PFSK-1 (cell line): ENCODE measurements around the gene CUEDC1.

Experiments
- FOXP2 ChIP-seq: optimal IDR thresholded peaks from 2 replicates; pipeline ENCODE3; 2011; ENCODE audit warnings: borderline replicate concordance, control low read depth, inconsistent platforms; ENCODE audit not compliant: insufficient read depth; ENCODE audit errors: extremely low read length, extremely low read depth
- POLR2AphosphoS5 ChIP-seq: IDR thresholded peaks from 2 replicates; pipeline ENCODE4 v1.6.1; 2012; ENCODE audit warnings: low read depth, mild to moderate bottlenecking, control low read depth, low read length, moderate library complexity
- SIN3A ChIP-seq: IDR thresholded peaks from 2 replicates; pipeline ENCODE4 v1.6.1; 2012; ENCODE audit warnings: mild to moderate bottlenecking, low read length, moderate library complexity, borderline replicate concordance; ENCODE audit not compliant: insufficient read depth
- TAF1 ChIP-seq: IDR thresholded peaks from 2 replicates; pipeline ENCODE4 v1.6.1; 2012; ENCODE audit warnings: low read length, control low read depth, borderline replicate concordance; ENCODE audit not compliant: insufficient read depth
- TF ChIP-seq, protein P1 (sequence below), 2 experiments: IDR thresholded peaks; 2 replicates each; pipeline versions ENCODE4 v1.6.1 to v1.8.0; 2011 to 2012; ENCODE audit warnings: low read depth in 2 of 2, low read length in 2 of 2, control low read depth in 1 of 2, inconsistent platforms in 1 of 2, mild to moderate bottlenecking in 1 of 2, moderate library complexity in 1 of 2; ENCODE audit not compliant: insufficient read depth in 1 of 2

The CUEDC1 gene

DNA sequence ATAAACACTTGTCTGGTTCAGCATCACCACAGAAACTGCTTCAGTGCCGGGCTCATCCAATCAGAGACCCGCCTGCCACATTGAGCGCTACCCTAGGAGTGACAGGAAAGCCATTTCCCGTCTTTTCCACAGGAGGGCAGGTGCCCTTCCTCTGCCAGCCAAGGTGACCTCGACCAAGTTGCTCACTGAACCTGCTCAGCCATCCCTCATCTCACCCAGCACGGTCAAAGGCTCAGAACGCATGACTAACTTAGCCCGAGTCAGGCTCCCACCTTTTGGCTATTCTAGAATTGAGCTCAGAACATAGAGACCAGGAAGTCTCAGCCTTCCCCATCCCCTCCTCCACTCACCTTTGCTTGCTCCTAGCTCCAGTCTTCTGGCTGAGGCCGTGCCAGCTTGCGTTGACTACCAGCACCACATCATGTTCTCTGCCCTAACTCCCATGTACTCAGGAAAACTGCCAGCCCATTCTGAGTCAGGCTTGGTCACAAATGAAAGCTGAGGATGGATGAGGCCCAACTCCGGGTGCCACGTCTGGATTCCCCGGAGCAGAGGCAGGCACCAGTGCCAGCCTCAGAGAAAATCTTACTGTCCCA, 121.0 kb downstream of the CUEDC1 start:
- no peak for TF ChIP-seq SIN3A
- no peak for TF ChIP-seq POLR2AphosphoS5
- TF ChIP-seq, protein P1, sequence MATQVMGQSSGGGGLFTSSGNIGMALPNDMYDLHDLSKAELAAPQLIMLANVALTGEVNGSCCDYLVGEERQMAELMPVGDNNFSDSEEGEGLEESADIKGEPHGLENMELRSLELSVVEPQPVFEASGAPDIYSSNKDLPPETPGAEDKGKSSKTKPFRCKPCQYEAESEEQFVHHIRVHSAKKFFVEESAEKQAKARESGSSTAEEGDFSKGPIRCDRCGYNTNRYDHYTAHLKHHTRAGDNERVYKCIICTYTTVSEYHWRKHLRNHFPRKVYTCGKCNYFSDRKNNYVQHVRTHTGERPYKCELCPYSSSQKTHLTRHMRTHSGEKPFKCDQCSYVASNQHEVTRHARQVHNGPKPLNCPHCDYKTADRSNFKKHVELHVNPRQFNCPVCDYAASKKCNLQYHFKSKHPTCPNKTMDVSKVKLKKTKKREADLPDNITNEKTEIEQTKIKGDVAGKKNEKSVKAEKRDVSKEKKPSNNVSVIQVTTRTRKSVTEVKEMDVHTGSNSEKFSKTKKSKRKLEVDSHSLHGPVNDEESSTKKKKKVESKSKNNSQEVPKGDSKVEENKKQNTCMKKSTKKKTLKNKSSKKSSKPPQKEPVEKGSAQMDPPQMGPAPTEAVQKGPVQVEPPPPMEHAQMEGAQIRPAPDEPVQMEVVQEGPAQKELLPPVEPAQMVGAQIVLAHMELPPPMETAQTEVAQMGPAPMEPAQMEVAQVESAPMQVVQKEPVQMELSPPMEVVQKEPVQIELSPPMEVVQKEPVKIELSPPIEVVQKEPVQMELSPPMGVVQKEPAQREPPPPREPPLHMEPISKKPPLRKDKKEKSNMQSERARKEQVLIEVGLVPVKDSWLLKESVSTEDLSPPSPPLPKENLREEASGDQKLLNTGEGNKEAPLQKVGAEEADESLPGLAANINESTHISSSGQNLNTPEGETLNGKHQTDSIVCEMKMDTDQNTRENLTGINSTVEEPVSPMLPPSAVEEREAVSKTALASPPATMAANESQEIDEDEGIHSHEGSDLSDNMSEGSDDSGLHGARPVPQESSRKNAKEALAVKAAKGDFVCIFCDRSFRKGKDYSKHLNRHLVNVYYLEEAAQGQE (IDR thresholded peaks at IDR 0.05; ENCODE audit: insufficient read depth in 1 of 2, low read depth in 2 of 2, low read length in 2 of 2), result no peak
- no peak for TF ChIP-seq FOXP2
- TF ChIP-seq TAF1, result no peak

DNA sequence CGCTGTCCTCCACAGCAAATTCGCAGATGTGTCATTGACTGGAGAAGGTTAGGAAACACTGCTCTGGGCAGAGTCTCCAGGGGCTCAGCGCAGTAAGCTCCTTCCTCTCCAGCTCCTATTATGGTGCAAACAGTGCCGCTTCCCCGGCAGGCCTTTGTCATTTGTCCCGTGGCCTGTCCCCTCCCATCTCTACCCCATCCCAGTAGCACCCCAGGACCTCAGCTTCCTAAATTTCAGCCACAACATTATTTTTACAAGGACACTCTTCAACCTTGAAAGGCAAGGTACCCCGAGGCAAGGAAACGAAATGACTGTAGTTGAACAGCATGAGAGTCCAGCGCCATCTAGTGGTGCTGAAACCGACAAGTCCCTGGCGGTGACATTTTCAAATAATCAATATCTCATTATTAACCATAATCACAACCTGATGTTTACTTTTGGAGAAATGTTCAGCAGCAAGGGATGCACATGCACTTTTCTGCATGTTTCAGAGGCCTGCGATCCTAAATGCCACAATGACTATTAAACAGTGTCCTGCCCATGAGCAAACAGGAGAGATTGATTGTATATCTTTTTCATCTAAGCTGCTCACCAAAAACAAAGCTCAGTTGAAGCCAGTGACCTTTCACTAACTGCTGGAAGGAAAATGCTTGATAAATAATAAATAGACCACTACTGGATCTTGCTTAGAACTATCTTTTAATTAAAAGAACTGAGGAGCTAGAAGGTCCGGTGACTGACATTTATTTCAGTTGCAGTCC, 121.9 kb downstream of the CUEDC1 start:
- TF ChIP-seq SIN3A, result no peak
- no peak for TF ChIP-seq POLR2AphosphoS5
- TF ChIP-seq TAF1, result no peak
- no peak for TF ChIP-seq FOXP2
- TF ChIP-seq, protein P1 (IDR thresholded peaks at IDR 0.05; ENCODE audit: insufficient read depth in 1 of 2, low read depth in 2 of 2, low read length in 2 of 2), result no peak; a peak in 1 of 4 replicates

DNA sequence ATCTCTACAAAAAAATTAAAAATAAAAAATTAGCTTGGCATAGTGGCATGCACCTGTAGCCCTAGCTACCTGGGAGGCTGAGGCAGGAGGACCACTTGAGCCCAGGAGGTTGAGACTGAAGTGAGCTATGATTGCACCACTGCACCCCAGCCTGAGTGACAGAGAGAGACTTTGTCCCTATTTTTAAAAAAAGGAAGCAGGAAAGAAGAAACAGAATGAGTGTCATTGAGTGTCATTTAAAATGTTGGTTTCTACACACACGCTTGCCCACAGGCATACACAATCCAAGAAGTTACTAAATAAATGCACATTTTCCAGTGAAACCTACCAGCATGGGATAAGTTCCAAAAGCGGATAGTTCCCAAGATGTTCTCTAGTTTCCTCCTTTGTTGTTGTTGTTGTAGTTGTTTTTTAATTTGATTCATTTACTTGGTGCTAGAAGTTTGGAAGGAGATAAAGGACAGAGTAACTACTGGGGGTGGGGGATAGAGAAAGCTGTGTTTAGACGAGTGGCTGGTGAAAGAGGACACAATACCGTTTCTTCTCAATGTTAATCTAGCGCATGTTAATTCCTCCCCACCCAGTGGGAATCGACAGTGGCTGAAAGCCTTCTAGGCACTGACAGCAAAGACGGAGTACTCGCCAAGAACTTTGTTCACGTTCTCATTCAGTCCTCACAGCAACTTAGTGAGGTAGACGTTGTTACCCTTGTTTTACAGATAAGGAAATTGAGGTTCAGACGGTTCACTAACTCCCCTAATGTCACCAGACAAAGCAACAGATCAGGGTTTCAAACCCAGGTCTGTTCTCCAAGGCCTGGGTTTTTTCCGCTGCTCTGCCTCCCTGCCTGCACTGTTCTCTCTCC, 122.7 kb downstream of the CUEDC1 start:
- TF ChIP-seq POLR2AphosphoS5 (no peak), FOXP2 (no peak), TAF1 (no peak), SIN3A (no peak)
- TF ChIP-seq, protein P1 (IDR thresholded peaks at IDR 0.05; ENCODE audit: insufficient read depth in 1 of 2, low read depth in 2 of 2, low read length in 2 of 2), result no peak

DNA sequence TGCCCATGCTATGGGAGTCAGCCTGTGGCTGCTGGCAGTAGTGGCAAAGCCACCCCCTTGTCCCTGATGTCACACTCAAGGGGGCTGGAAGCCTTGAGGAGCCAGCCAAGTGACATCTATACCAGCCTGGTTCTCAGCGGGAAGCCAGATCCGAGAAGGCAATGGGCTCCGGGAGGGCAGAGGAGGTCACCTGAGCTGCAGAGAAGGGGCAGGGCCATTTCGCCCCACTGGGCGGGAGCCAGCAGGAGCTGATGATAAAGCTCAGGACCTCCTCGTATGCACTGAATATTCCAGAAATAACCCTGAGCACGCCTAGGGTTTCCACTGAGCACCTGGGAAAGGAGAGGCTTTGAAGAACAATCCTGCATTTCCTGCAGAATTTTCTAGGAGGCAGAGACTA, 124.3 kb downstream of the CUEDC1 start:
- TF ChIP-seq SIN3A, result no peak
- no peak for TF ChIP-seq POLR2AphosphoS5
- no peak for TF ChIP-seq TAF1
- no peak for TF ChIP-seq FOXP2
- TF ChIP-seq, protein P1 (IDR thresholded peaks at IDR 0.05; ENCODE audit: insufficient read depth in 1 of 2, low read depth in 2 of 2, low read length in 2 of 2), result no peak
